C4-2B (cell line): ENCODE data around the gene EPS8L3.
"Not testable (repeated sequence)": the region's sequence is repeated elsewhere in the genome, so short reads cannot be mapped to it uniquely, and the experiment has no call there.

ENCODE experiments used
- H3K27ac ChIP-seq: fragments of 450-650 bp; 2 replicates; pipeline ENCODE4 v1.5.1; 2017
- ZFX ChIP-seq: fragments of 450-650 bp; IDR thresholded peaks from 2 replicates; pipeline ENCODE4 v1.6.1; 2017
- TF ChIP-seq, protein P1 (sequence below): fragments of 450-650 bp; conservative IDR thresholded peaks from 2 replicates; pipeline ENCODE4 v1.5.1; 2017; ENCODE audit warnings: mild to moderate bottlenecking

The EPS8L3 gene

DNA sequence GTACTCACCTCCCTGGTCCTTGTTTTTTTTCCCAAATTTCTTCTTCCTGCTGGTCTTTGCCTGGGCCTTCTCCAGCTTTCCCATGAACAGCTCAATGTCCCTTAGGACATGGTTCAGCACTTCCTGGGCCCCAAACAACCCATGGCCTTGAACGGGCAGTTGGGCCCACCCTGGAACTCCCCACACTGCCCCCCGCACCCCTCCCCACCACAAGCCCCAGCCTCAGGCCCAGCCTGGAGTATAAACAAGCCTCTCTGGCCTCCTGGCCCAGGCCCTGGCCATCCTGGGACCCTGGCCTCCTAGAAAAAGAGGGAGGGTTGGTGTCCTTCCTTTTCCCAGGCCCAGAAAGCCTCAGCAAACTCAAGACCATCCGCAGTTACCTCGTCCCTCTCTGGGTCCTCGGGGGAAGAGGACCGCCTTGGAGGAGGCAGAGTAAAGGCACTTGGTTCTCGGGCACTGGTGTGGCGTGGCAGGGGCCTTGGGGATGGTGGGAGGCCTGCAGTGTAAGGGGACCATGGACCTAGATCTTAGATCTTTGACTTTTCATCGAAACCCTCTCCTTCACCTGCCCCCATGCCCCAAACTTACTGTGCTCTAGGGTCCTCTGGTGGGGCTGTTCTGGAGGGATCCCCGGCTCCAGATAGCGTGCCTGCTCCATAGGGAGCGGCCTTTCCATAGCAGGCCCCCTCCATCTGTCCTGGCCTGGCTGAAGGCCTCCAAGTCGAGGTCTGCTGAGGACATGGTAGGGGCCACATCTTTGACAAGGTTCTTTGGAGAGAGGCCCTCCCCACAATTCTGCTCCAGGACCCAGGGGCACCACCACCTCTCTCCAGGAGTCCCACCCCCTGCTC is 5.6 kb downstream of the EPS8L3 start:
- H3K27ac ChIP-seq: no peak overlapping the region
- TF ChIP-seq, protein P1, sequence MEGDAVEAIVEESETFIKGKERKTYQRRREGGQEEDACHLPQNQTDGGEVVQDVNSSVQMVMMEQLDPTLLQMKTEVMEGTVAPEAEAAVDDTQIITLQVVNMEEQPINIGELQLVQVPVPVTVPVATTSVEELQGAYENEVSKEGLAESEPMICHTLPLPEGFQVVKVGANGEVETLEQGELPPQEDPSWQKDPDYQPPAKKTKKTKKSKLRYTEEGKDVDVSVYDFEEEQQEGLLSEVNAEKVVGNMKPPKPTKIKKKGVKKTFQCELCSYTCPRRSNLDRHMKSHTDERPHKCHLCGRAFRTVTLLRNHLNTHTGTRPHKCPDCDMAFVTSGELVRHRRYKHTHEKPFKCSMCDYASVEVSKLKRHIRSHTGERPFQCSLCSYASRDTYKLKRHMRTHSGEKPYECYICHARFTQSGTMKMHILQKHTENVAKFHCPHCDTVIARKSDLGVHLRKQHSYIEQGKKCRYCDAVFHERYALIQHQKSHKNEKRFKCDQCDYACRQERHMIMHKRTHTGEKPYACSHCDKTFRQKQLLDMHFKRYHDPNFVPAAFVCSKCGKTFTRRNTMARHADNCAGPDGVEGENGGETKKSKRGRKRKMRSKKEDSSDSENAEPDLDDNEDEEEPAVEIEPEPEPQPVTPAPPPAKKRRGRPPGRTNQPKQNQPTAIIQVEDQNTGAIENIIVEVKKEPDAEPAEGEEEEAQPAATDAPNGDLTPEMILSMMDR: no peak
- no peak for TF ChIP-seq ZFX

DNA sequence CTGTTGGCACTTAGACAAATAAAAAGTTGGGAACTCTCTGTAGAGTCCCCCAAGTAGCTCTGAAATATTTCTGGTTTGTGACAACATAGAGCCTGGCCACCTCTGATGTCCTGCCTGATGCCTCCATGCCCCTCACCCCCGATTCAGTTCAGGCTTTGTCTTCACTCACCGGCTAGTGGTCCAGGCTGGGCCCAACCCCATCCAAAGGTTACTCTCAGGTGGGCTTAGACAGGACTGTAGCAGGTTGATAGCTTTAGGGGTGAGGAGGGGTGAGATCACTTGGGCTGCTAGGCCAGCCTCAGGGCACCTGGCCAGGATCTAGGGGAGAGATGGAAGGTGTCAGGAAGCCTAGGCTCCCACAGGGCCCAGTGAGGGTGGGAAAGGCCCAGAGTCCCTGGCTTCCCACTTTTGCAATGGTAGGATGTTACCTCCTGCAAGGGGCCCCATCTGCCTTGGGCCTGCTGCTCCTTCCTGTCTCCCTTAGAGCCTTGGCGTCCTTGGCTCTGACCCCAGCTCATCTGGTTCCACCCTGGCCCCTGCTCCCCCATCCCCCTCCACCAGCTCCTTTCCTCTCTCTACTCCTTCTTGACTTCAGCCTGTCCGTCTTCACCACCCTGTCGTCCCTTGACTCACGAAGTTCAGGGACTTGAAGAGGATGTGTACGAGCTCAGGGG is 6.7 kb downstream of the EPS8L3 start:
- TF ChIP-seq, protein P1: no peak
- TF ChIP-seq ZFX: no peak
- no peak overlapping the region for H3K27ac ChIP-seq

DNA sequence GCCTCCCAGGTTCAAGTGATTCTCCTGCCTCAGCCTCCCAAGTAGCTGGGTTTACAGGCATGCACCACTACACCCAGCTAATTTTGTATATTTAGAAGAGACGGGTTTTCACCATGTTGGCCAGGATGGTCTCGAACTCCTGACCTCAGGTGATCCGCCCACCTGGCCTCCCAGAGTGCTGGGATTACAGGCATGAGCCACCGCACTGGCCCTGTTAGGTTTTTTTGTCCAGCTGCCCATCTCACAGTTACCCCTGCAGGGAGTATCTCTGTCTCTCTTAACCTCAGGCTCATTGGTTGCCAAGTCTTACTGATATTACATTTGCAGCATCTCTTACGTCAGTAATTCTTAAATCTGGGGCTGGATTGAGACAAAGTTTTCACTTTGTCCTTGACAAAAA is 7.4 kb downstream of the EPS8L3 start:
- H3K27ac ChIP-seq: not testable (repeated sequence)

DNA sequence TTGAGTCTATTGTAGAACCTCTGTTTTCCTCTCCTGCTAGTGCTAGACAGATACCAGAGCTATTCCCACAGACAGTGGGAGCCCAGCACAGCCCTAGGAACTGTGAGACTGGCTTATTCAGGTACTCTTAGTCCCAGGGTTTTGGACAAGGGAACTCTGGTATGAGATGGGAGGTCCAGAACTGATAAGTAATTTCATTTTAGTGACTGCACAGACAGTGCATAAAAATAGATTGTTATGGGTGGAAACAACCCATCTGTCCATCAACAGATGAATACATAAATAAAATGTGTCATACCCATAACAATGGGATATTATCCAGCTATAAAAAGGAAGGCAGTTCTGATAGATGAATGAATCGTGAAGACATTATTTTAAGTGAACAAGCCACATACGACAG is 9.0 kb downstream of the EPS8L3 start:
- no peak overlapping the region for H3K27ac ChIP-seq
- no peak for TF ChIP-seq ZFX
- TF ChIP-seq, protein P1: no peak

DNA sequence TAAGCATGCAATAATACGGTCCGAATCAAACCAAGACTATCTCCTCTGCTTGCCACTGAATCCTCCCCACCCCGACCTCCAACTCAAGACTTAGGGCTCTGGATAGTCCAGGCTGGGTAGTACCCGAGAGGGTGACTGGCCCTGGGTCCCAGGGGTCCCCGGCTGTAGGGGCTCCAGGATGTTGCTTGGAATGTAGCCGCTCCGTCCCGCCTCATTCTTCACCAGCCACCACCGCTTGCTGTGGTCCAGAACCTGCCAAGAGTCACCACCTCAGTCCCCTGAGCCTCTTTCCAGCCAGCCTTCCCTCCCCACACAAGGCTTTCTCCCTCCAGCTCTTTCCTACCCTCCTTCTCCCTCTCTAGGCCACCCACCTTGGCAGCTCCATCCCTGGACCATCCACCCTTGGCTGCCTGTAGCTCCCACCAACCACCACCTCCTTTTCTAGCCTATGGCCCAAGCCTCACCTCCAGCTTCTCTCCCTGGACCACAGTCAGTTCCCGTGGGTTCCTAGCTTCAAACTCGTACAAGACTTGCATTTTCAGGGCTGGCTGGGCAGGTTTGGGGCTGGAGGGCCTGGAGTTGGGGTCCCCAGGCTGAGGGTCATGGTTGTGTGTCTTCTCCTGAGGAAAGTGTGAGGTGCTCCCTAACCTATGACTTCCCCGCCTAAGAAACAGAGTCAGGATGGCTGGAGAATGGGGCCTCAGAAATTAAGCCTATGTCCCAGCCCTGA is 12.0 kb downstream of the EPS8L3 start:
- no peak overlapping the region for H3K27ac ChIP-seq
- no peak for TF ChIP-seq ZFX
- TF ChIP-seq, protein P1: no peak

DNA sequence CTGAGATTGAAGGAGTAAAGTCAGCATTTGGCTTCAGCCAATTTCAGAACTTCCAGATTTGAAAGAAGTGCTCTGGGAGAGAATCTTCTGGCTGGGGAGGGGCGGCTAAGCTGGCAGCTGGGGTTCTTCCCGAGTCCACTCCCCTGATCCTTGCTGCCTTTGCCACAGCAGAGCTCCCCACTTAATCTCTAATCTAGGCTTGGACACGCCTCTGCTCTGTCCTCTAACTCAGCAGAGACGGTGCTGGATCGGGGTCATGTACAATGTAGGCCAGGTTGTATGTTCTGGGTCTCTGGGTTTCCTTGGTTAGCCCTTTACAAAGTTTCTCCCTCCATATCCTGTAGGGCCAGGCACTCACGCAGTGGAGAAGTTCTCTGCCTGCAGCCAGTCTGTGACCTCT is 12.8 kb downstream of the EPS8L3 start:
- TF ChIP-seq, protein P1: no peak
- no peak for TF ChIP-seq ZFX
- H3K27ac ChIP-seq: no peak overlapping the region

DNA sequence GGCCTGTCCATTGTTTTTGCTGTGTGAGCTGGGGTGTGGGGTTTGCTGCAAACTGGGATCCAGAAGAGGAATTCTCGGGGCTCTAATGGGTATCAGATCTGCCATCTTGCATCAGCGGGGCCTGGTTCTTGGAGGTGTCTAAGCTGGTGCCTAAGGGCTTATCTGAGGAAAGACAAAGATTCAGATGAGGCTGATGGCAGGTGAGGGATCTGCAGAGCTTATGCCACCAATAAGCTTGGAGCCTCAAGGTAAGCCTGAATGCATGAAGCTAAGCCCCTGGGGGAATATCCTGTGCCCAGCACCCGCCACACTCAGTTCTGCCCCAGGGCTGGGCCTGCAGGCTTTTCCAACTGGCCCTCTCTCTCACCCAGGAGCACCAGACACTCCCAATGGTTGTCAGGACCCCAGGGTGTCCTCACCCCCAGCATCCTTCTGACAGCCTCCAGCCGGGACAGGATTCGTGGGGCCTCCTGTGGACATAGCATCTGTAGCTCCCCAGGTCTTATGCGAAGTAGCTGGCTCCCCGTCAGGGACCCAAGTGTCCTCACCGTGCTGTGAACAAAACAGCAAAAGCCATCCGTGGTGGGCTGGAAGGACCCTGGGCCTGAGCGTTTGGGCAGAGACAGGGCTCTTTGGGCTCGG is 13.4 kb downstream of the EPS8L3 start:
- H3K27ac ChIP-seq: no peak overlapping the region
- TF ChIP-seq, protein P1: no peak
- TF ChIP-seq ZFX: no peak
